GM12872 (cell line): Measurements from ENCODE around the gene NRXN3.

Experiments used
- TF ChIP-seq, protein P1 (sequence below): IDR thresholded peaks from 3 replicates; pipeline ENCODE4 v1.5.1; 2011; ENCODE audit warnings: low read depth, mild to moderate bottlenecking, low read length, moderate library complexity; ENCODE audit not compliant: insufficient read depth

Gene NRXN3

DNA sequence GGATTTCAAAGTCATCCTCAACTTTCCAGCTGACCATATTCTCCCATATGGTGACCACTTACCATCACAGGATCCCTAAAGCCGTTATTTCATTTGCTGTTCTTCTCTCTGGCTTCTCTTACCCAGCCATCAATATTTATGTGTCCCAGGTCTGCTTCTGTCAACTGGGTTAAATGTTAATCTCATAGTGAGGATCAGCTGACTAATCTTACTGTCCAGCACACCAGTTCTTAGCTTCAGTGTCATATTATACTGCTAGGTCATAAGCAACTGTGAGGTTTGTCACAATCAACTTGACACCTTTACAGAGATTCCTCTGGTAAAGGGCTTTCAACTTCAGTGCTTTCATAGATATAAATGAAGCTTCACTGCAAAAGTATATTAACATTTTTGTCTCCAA, 1746.7 kb downstream of the NRXN3 start:
- TF ChIP-seq, protein P1, sequence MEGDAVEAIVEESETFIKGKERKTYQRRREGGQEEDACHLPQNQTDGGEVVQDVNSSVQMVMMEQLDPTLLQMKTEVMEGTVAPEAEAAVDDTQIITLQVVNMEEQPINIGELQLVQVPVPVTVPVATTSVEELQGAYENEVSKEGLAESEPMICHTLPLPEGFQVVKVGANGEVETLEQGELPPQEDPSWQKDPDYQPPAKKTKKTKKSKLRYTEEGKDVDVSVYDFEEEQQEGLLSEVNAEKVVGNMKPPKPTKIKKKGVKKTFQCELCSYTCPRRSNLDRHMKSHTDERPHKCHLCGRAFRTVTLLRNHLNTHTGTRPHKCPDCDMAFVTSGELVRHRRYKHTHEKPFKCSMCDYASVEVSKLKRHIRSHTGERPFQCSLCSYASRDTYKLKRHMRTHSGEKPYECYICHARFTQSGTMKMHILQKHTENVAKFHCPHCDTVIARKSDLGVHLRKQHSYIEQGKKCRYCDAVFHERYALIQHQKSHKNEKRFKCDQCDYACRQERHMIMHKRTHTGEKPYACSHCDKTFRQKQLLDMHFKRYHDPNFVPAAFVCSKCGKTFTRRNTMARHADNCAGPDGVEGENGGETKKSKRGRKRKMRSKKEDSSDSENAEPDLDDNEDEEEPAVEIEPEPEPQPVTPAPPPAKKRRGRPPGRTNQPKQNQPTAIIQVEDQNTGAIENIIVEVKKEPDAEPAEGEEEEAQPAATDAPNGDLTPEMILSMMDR: no peak
